ENCODE results near the gene SBNO2.
A peak's percentile ranks its signal among the peaks of the same experiment; 100 is the strongest.

Gene SBNO2

DNA sequence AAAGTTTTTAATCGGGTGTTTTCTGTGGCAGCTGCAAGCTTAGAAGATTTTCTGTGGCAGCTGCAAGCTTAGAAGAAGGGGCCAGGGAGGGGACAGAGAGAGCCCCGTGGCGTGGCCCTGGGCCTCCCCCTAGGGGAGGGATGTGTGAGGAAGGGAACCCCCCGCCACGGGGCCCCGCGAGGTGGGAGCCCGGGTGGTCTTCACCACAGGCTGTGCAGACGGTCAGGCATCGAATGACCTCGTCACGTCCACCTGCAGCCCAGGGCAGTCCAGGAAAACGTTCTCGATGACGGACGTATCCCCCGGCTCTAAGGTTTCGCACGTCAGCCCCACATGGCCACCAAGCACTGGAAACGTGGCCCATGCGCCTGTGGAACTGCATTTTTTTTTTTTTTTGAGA is 87.5 kb downstream of the SBNO2 start:
- TF ChIP-seq, protein P1, sequence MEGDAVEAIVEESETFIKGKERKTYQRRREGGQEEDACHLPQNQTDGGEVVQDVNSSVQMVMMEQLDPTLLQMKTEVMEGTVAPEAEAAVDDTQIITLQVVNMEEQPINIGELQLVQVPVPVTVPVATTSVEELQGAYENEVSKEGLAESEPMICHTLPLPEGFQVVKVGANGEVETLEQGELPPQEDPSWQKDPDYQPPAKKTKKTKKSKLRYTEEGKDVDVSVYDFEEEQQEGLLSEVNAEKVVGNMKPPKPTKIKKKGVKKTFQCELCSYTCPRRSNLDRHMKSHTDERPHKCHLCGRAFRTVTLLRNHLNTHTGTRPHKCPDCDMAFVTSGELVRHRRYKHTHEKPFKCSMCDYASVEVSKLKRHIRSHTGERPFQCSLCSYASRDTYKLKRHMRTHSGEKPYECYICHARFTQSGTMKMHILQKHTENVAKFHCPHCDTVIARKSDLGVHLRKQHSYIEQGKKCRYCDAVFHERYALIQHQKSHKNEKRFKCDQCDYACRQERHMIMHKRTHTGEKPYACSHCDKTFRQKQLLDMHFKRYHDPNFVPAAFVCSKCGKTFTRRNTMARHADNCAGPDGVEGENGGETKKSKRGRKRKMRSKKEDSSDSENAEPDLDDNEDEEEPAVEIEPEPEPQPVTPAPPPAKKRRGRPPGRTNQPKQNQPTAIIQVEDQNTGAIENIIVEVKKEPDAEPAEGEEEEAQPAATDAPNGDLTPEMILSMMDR (IDR thresholded peaks at IDR 0.05; ENCODE audit: insufficient read depth, low read depth, low read length, missing control alignments), result no peak
- H3K4me3 ChIP-seq (ENCODE audit: low read length), result no peak overlapping the region
- no peak for DNase-seq (ENCODE audit: low read depth)

DNA sequence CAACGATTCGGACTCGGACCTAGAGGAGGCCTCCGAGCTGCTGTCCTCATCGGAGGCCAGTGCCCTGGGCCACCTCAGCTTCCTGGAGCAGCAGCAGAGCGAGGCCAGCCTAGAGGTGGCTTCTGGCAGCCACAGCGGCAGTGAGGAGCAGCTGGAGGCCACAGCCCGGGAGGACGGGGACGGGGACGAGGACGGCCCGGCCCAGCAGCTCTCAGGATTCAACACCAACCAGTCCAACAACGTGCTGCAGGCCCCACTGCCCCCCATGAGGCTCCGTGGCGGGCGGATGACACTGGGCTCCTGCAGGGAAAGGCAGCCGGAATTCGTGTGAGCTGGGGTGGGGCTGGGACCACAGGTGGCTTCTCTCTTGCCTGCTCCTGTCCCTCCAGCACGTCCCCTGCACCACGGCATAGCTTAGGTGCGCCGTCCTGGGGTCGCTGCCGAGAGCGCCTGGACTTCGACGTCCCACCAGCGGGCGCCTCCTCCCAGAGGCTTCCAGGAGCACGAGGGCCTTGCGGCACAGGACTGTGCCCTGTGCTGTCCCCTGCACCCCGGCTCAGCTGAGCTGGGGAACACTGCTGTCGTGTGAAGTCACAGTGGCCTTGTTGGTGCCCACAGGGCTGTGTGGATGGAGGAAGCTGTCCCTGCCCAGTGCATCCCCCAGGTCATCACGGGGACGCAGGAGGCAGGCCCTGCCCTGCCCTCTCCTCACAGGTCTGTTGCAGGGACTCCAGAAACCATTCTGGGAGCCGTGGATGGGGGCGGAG is 88.2 kb downstream of the SBNO2 start:
- DNase-seq (ENCODE audit: low read depth), result no peak
- TF ChIP-seq, protein P1 (IDR thresholded peaks at IDR 0.05; ENCODE audit: insufficient read depth, low read depth, low read length, missing control alignments), result no peak
- H3K4me3 ChIP-seq (ENCODE audit: low read length), result no peak overlapping the region

DNA sequence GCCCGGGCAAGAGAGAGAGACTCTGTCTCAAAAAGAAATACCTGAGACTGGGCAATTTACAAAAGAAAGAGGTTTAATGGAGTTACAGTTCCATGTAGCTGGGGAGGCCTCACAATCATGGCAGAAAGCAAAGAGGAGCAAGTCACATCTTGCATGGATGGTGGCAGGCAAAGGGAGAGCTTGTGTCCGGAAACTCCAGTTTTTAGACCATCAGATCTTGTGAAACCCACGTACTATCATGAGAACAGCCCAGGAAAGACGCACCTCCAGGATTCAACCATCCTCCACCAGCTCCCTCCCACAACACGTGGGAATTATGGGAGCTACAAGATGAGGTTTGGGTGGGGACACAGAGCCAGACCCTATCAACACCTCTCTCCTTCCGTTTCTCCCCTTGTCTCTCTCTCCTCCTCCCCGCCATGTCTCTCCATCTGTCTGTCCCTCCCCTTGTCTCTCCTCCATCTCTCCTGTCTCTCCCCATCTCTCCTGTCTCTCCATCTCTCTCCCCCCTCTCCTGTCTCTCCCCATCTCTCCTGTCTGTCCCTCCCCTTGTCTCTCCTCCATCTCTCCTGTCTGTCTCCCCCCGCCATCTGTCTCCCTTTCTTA is 88.9 kb downstream of the SBNO2 start:
- H3K4me3 ChIP-seq (ENCODE audit: low read length), result no peak overlapping the region
- TF ChIP-seq, protein P1 (IDR thresholded peaks at IDR 0.05; ENCODE audit: insufficient read depth, low read depth, low read length, missing control alignments), result no peak
- peak; percentile 62 for DNase-seq (ENCODE audit: low read depth)

DNA sequence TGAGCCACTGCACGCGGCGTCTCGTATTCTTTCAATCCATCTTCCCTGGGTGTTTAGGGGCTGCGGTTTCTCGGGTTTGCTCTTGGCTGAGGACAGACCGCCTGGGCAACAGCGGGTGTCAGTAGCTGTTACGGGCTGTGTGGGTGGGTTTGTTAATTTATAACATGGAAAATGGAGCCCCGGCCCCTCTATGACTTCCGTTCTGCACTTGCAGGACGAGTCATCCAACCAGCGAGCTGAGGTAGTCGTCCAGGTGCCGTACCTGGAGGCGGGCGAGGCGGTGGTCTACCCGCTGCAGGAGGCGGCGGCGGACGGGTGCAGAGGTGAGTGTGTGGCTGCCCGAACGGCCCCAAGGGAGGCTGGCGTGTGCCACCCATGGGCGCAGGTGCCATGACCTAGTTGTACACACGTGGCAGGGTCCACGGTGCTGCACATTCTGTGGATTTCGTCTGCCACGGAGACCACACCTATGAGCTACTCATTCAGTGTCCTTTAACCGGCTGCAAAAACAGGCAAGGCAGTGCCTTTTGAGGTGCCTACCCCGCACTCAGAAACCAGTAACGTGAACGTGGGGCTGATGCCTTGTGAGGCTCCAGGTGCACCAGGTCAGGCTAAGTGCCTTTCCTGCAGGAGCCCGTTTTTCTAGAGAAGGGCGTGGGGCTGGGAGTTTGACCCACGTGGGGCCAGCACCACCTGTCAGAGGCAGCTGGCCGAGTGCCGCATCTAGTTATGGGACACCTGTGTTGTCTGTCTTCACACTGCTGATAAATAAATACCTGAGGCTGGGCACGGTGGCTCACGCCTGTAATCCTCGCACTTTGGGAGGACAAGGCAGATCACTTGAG is 89.8 kb downstream of the SBNO2 start:
- no peak for DNase-seq (ENCODE audit: low read depth)
- no peak overlapping the region for H3K4me3 ChIP-seq (ENCODE audit: low read length)
- TF ChIP-seq, protein P1 (IDR thresholded peaks at IDR 0.05; ENCODE audit: insufficient read depth, low read depth, low read length, missing control alignments), result no peak

DNA sequence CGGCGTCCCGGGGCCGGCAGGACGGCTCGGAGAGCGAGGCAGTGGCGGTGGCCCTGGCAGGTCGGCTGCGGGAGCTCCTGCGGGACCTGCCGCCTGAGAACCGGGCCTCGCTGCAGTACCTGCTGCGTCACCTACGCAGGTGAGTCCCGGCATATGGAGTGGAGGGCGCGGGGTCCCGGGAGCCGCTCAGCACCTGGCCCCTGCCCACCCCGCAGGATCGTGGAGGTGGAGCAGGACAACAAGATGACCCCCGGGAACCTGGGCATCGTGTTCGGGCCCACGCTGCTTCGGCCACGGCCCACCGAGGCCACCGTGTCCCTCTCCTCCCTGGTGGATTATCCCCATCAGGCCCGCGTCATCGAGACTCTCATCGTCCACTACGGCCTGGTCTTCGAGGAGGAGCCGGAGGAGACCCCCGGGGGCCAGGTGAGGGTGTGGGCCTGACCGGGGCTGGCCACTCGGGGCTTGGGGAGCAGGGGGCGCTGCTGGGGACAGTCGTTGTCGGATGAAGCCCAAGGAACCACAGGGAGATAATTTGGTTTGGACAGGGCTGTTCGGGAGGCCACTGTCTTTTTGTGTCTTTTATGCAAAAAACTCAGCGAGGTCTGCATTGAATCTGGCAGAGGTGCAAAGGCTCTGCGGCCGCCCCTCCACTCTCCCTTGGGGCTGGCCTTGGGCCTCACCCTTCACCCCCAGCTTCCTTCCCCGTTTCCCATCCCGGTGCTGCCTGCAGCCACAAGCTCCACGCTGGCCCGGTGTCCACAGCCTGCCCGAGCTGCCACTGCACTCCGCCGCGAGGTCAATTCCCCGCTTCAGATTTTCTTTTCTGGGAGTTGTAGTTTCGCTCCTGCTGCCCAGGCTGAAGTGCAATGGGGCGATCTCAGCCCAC is 90.9 kb downstream of the SBNO2 start:
- no peak for DNase-seq (ENCODE audit: low read depth)
- peak overlapping the region; percentile 50 for H3K4me3 ChIP-seq (ENCODE audit: low read length)
- TF ChIP-seq, protein P1 (IDR thresholded peaks at IDR 0.05; ENCODE audit: insufficient read depth, low read depth, low read length, missing control alignments), result no peak
